Liver (tissue), 3 donors: ENCODE data around the gene POPDC3.

Experiments used
- ATF3 ChIP-seq: IDR thresholded peaks from 2 replicates; pipeline ENCODE4 v1.6.1; 2016; ENCODE audit warnings: antibody characterized with exemption
- CTCF ChIP-seq: fragments of 150-350 bp; IDR thresholded peaks from 2 replicates; pipeline ENCODE4 v1.5.1; 2017; ENCODE audit warnings: improper control_type of control experiment, low read depth, low read length; ENCODE audit not compliant: missing input control
- EGR1 ChIP-seq, 2 donors: IDR thresholded peaks; 2 replicates each; pipeline ENCODE4 v1.6.1; 2016 to 2018; ENCODE audit warnings: antibody characterized with exemption in 2 of 2, low read depth in 2 of 2
- GABPA ChIP-seq, 2 donors: IDR thresholded peaks in 1 of 2; conservative IDR thresholded peaks in 1 of 2; 2 replicates each; pipeline ENCODE4 v1.6.1; 2016; ENCODE audit warnings: antibody characterized with exemption in 2 of 2, mild to moderate bottlenecking in 1 of 2, moderate library complexity in 1 of 2
- JUND ChIP-seq, 2 donors: IDR thresholded peaks; 2 replicates each; pipeline ENCODE4 v1.6.1; 2016; ENCODE audit warnings: antibody characterized with exemption in 2 of 2
- MAX ChIP-seq: IDR thresholded peaks from 2 replicates; pipeline ENCODE4 v1.6.1; 2016; ENCODE audit warnings: antibody characterized with exemption
- RAD21 ChIP-seq, 2 donors: IDR thresholded peaks; 2 replicates each; pipeline ENCODE4 v1.6.1; 2016; ENCODE audit warnings: antibody characterized with exemption in 2 of 2, mild to moderate bottlenecking in 2 of 2
- REST ChIP-seq: IDR thresholded peaks from 2 replicates; pipeline ENCODE4 v1.6.1; 2016; ENCODE audit warnings: antibody characterized with exemption, mild to moderate bottlenecking
- SP1 ChIP-seq: IDR thresholded peaks from 2 replicates; pipeline ENCODE4 v1.6.1; 2018; ENCODE audit warnings: antibody characterized with exemption, mild to moderate bottlenecking
- YY1 ChIP-seq: IDR thresholded peaks from 2 replicates; pipeline ENCODE4 v1.6.1; 2016; ENCODE audit warnings: antibody characterized with exemption, mild to moderate bottlenecking
- ZBTB33 ChIP-seq: IDR thresholded peaks from 2 replicates; pipeline ENCODE4 v1.6.1; 2016; ENCODE audit warnings: antibody characterized with exemption
- donor health status: healthy.
- donor health status: healthy.

GRCh38 chr6:105213272-105213671, 33.5 kb upstream of the POPDC3 start:
- TF ChIP-seq JUND (IDR thresholded peaks at IDR 0.05) (no peak), CTCF (no peak), REST (no peak), ATF3 (no peak), RAD21 (IDR thresholded peaks at IDR 0.05) (no peak), MAX (no peak), EGR1 (IDR thresholded peaks at IDR 0.05; ENCODE audit: low read depth in 2 of 2) (no peak), YY1 (no peak), ZBTB33 (no peak), GABPA (IDR thresholded peaks at IDR 0.05 in 1 of 2, conservative IDR thresholded peaks at IDR 0.05 in 1 of 2) (no peak), SP1 (no peak)
